Measurements from ENCODE around the gene RRAD.
"Not testable (repeated sequence)": the region's sequence is repeated elsewhere in the genome, so short reads cannot be mapped to it uniquely, and the experiment has no call there.

The RRAD gene

DNA sequence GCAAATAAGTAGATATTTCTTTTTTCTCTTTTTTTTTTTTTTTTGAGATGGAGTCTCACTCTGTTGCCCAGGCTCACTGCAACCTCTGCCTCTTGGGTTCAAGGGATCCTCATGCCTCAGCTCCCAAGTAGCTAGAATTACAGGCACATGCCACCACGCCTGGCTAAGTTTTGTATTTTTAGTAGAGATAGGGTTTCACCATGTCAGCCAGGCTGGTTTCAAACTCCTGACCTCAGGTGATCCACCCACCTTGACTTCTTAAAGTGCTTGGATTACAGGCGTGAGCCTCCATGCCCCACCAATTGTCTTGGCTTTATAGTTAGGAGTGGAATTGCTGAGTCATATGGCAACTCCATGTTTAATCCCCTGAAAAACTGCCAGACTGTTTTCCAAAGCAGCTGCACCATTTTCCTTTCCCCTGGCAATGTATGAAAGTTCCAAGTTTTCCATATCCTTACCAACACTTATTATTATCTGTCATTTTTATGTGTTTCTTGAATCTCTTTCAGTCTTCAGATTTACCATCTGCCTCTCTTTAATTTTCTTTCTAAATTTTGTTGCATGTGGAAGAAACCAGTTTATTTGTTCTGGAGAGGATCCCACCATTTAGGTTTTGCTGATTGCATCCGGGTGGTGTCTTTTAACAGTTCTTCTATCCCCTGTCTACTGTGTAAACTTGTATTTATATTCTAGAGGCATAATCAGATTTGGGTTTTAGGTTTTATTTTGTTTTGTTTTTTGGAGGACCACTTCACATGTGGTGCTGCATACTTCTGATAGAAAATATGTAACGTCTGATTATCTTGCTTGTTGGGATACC, 25.8 kb upstream of the RRAD start:
- DNase-seq (ENCODE audit: low read depth), result no peak

- DNase-seq (ENCODE audit: low read depth), result no peak
Observed at GRCh38 chr16:66950437-66950836, 25.1 kb upstream of the RRAD start.

- DNase-seq (ENCODE audit: low read depth), result no peak
Observed at GRCh38 chr16:66949472-66949871, 24.1 kb upstream of the RRAD start.

DNA sequence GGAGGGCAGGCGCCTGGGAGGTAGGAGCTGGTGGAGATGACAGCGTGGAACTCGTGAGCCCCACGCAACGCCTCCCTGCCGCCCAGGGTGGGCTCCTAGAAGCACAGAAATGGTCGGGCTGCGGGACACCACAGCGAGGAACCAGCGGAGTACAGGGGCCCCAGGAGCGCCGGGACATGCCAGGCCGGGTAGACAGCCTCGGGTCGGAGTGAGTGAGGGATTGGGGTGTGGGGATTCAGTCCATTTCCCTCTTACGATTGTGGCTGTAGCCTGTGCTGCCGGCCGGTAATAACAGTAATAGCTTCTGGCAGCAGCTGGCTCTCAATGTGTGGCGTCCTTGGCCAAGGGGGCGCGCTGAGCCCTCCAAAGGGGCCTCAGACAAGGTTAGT, 23.5 kb upstream of the RRAD start:
- no peak for DNase-seq (ENCODE audit: low read depth)

- DNase-seq (ENCODE audit: low read depth), result no peak
Observed at GRCh38 chr16:66948134-66948836, 22.9 kb upstream of the RRAD start.

DNA sequence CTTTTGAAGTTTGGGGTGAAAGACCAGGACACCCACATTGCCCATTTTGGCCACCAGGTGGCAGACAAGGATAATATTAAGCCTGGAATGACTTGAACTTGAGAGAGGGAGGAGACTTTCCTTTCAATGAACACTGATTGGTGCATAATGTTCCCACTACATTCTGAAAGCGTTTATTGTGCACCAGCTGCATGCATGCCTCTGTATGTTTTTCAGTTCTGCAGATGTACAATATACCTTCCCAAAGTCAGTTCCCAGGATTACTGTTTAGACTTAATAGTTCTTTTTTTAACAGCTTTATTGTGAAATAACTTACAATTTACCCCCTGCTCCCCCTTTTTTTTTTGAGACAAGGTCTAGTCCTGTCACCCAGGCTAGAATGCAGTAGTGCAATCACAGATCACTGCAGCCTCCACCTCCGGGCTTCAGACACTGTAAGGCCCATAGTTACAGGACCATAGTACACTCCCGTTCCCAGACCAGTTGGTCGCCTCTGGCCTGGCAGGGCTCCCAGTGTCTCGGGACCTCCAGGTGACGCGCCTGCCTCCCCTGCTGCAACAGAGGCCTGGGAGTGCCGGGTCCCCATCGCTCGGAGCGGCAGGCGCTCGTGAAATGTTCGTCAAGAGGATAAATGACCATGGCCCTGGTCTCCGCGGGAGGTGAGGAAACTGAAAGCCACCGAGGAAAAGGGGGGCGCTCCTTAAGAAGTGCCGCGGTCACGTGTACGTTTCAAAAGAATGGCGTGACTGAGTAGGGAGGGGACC, 22.1 kb upstream of the RRAD start:
- DNase-seq (ENCODE audit: low read depth), result peak; percentile 72

GRCh38 chr16:66946974-66947301, 21.6 kb upstream of the RRAD start:
- no peak for DNase-seq (ENCODE audit: low read depth)

GRCh38 chr16:66946541-66946940, 21.2 kb upstream of the RRAD start:
- no peak for DNase-seq (ENCODE audit: low read depth)

DNA sequence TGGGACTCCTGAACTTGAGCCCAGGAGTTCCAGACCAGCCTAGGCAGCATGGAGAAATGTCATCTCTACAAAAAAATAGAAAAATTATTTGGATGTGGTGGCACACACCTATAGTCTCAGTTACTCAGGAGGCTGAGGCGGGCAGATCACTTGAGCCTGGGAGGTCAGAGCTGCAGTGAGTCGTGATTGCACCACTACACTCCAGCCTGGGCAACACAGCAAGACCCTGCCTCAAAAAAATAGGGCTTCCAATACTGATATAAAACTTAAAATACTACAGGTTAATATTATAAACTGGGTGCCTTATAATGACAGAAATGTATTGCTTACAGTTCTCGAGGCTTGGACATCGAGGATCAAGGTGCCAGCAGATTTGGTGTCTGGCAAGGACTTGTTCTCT, 20.6 kb upstream of the RRAD start:
- DNase-seq (ENCODE audit: low read depth), result no peak

- not testable (repeated sequence) for DNase-seq (ENCODE audit: low read depth)
Observed at GRCh38 chr16:66944971-66945370, 19.6 kb upstream of the RRAD start.

- DNase-seq (ENCODE audit: low read depth), result no peak
Observed at GRCh38 chr16:66944054-66944441, 18.7 kb upstream of the RRAD start.

DNA sequence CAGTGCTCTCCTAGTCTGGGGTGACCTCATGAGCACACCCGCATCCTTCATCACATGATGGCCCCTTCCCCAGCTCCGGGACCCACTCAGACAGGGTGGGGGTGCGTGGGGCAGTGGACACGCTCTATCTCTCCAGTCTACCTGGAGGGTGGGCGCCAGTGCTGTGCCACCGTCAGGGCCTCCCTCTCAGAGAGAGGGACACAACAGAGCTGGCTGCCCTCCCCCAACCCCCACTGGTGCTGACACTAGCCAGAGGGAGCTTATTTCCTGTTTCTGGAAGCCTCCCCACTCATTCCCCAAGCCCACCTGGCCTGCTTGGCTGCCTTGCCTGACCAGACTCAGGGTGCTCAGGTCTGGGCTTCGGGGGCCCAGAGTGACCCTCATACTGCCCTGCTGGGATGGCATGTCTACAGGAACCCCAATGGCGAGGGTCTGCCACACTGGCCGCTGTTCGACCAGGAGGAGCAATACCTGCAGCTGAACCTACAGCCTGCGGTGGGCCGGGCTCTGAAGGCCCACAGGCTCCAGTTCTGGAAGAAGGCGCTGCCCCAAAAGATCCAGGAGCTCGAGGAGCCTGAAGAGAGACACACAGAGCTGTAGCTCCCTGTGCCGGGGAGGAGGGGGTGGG, 18.2 kb upstream of the RRAD start:
- no peak for DNase-seq (ENCODE audit: low read depth)

- DNase-seq (ENCODE audit: low read depth), result no peak
Observed at GRCh38 chr16:66942981-66943380, 17.6 kb upstream of the RRAD start.

DNA sequence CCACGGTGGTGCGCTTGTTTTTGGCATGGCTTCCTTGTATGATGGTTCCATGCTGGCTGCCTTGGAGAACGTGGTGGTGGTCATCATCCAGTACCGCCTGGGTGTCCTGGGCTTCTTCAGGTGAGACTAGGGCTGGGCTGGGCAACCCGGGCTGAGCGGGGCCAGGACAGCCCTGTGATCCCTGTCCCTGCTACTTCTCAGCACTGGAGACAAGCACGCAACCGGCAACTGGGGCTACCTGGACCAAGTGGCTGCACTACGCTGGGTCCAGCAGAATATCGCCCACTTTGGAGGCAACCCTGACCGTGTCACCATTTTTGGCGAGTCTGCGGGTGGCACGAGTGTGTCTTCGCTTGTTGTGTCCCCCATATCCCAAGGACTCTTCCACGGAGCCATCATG, 14.9 kb upstream of the RRAD start:
- no peak for DNase-seq (ENCODE audit: low read depth)

- DNase-seq (ENCODE audit: low read depth), result no peak
Observed at GRCh38 chr16:66939366-66939765, 14.0 kb upstream of the RRAD start.

- no peak for DNase-seq (ENCODE audit: low read depth)
Observed at GRCh38 chr16:66937725-66938337, 12.5 kb upstream of the RRAD start.

DNA sequence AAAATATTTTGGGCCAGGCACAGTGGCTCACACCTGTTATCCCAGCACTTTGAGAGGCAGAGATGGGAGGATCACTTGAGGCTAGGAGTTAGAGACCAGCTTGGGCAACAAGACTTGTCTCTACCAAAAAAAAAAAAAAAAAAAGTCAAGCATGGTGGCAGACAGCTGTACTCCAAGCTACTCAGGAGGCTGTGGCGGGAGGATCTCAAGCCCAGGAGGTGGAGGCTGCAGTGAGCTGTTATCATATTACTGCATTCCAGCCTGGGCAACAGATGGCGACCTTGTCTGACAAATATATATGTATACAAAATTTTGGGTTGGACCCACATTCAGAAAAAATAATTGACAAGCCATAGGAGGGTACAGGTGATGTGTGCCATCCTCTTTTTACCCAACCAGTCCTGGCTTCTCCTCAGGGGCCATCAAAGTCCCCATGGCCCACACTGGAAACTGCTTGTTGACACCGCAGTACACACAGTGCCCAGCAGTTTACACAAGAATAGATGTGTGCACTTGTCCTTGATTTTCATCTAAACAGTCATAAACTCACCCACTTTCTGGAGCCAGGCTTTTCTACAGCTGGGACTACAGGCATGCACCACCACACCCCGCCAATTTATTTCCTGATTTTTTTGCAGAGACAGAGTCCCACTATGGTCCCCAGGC, 11.7 kb upstream of the RRAD start:
- no peak for DNase-seq (ENCODE audit: low read depth)

GRCh38 chr16:66936462-66936861, 11.1 kb upstream of the RRAD start:
- DNase-seq (ENCODE audit: low read depth), result no peak

GRCh38 chr16:66935314-66936011, 10.1 kb upstream of the RRAD start, which contains the start of gene CES2:
Gene CES2 (plus strand): TSS chr16:66935516. CDS start chr16:66935636, 120 bp downstream.
- DNase-seq (ENCODE audit: low read depth), result no peak

DNA sequence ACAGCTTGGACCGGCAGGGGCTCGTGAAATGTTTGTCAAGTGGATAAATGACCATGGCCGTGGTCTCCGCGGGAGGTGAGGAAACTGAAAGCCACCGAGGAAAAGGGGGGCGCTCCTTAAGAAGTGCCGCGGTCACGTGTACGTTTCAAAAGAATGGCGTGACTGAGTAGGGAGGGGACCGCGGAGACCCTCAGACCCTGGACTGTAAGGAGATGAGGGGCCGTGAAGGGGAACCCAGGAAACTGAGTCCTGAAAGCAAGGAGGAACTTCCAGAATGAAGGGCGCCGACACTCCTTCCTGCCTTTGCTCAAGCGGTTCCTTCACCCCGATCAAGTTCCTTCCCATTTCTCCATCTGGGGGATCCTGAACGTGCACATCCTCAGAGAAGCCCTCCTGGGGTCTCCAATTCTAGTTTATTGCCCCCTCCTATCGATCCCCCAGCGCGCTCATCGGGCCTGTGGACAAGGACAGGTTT, 9.5 kb upstream of the RRAD start:
- DNase-seq (ENCODE audit: low read depth), result not testable (repeated sequence)

Data from stimulated activated CD8-positive, alpha-beta memory T cell treated with anti-CD3 and anti-CD28 coated beads, Interleukin-4, amount 100 ng/mL, for 24 hours (primary cell).